Measurements from ENCODE around the gene EXOSC7. TPM values are rescaled to one million over a fixed set of nuclear protein-coding genes. Genes with fewer than 3 reads are reported as not detected.

The EXOSC7 gene
- total and polyA plus RNA-seq, 10 of the 15 experiments (the other 5 are each of a cell fraction or from before 2014, with no cell fraction given) = 58.0 to 193 (median 82.9) TPM

DNA sequence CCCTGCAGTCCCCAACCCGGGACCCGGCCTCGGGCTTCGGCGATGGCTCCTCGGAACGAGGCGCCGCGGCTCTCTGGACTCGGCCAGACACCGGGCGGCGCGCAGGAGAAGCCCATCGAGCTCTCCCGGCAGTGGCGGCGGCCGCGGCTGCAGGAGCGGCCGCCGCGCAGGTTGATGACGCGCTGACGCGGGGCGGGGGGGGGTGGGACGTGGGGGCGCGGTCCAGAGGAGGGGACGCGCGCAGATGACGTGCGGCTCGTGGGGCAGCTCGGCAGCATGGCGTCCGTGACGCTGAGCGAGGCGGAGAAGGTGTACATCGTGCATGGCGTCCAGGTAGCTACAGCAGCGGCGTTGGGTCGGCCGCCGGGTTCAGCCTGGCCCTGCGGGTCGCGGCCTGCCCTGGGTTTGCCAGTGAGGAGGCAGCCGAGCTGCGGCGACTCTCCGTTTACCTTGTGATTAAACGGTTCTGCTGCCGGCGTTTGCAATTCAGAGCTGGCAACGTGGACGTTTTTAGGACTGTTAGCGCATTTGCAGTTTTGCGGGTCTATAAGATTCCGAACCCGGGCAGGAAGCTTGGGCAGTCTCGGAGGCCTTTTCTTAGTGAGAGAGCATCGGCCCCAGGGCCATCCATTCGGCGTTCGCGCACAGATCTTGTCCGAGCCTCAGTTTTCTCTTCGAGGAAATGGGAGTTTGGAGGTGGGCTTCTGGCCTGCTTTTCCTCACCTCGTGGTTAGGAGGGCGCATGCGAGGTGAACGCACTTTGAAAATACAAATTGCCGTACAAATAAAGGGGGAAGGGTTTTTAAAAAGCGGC lies at the start of gene EXOSC7, which contains the start of gene ZDHHC3 (continued):
- TF ChIP-seq, protein P1, sequence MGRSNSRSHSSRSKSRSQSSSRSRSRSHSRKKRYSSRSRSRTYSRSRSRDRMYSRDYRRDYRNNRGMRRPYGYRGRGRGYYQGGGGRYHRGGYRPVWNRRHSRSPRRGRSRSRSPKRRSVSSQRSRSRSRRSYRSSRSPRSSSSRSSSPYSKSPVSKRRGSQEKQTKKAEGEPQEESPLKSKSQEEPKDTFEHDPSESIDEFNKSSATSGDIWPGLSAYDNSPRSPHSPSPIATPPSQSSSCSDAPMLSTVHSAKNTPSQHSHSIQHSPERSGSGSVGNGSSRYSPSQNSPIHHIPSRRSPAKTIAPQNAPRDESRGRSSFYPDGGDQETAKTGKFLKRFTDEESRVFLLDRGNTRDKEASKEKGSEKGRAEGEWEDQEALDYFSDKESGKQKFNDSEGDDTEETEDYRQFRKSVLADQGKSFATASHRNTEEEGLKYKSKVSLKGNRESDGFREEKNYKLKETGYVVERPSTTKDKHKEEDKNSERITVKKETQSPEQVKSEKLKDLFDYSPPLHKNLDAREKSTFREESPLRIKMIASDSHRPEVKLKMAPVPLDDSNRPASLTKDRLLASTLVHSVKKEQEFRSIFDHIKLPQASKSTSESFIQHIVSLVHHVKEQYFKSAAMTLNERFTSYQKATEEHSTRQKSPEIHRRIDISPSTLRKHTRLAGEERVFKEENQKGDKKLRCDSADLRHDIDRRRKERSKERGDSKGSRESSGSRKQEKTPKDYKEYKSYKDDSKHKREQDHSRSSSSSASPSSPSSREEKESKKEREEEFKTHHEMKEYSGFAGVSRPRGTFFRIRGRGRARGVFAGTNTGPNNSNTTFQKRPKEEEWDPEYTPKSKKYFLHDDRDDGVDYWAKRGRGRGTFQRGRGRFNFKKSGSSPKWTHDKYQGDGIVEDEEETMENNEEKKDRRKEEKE (IDR thresholded peaks at IDR 0.05) = no peak
- TF ChIP-seq, protein P2, sequence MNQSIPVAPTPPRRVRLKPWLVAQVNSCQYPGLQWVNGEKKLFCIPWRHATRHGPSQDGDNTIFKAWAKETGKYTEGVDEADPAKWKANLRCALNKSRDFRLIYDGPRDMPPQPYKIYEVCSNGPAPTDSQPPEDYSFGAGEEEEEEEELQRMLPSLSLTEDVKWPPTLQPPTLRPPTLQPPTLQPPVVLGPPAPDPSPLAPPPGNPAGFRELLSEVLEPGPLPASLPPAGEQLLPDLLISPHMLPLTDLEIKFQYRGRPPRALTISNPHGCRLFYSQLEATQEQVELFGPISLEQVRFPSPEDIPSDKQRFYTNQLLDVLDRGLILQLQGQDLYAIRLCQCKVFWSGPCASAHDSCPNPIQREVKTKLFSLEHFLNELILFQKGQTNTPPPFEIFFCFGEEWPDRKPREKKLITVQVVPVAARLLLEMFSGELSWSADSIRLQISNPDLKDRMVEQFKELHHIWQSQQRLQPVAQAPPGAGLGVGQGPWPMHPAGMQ (IDR thresholded peaks at IDR 0.05; ENCODE audit: borderline replicate concordance) = no peak
- TF ChIP-seq SPI1 (IDR thresholded peaks at IDR 0.05; ENCODE audit: borderline replicate concordance, insufficient read depth, low read depth, low read length) (no peak), NR2C1 (IDR thresholded peaks at IDR 0.05) (no peak), ZNF274 (IDR thresholded peaks at IDR 0.05; ENCODE audit: insufficient read depth, insufficient read length) (no peak), ZBED1 (IDR thresholded peaks at IDR 0.05; ENCODE audit: borderline replicate concordance) (no peak), NBN (IDR thresholded peaks at IDR 0.05) (no peak), POLR2AphosphoS5 (IDR thresholded peaks at IDR 0.05; ENCODE audit: low read length) (peak; percentile 89)
- TF ChIP-seq, protein P3, sequence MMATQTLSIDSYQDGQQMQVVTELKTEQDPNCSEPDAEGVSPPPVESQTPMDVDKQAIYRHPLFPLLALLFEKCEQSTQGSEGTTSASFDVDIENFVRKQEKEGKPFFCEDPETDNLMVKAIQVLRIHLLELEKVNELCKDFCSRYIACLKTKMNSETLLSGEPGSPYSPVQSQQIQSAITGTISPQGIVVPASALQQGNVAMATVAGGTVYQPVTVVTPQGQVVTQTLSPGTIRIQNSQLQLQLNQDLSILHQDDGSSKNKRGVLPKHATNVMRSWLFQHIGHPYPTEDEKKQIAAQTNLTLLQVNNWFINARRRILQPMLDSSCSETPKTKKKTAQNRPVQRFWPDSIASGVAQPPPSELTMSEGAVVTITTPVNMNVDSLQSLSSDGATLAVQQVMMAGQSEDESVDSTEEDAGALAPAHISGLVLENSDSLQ (IDR thresholded peaks at IDR 0.05) = no peak
- TF ChIP-seq, protein P4, sequence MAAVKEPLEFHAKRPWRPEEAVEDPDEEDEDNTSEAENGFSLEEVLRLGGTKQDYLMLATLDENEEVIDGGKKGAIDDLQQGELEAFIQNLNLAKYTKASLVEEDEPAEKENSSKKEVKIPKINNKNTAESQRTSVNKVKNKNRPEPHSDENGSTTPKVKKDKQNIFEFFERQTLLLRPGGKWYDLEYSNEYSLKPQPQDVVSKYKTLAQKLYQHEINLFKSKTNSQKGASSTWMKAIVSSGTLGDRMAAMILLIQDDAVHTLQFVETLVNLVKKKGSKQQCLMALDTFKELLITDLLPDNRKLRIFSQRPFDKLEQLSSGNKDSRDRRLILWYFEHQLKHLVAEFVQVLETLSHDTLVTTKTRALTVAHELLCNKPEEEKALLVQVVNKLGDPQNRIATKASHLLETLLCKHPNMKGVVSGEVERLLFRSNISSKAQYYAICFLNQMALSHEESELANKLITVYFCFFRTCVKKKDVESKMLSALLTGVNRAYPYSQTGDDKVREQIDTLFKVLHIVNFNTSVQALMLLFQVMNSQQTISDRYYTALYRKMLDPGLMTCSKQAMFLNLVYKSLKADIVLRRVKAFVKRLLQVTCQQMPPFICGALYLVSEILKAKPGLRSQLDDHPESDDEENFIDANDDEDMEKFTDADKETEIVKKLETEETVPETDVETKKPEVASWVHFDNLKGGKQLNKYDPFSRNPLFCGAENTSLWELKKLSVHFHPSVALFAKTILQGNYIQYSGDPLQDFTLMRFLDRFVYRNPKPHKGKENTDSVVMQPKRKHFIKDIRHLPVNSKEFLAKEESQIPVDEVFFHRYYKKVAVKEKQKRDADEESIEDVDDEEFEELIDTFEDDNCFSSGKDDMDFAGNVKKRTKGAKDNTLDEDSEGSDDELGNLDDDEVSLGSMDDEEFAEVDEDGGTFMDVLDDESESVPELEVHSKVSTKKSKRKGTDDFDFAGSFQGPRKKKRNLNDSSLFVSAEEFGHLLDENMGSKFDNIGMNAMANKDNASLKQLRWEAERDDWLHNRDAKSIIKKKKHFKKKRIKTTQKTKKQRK (IDR thresholded peaks at IDR 0.05; ENCODE audit: low read depth, low read length) = no peak
- TF ChIP-seq, protein P5, sequence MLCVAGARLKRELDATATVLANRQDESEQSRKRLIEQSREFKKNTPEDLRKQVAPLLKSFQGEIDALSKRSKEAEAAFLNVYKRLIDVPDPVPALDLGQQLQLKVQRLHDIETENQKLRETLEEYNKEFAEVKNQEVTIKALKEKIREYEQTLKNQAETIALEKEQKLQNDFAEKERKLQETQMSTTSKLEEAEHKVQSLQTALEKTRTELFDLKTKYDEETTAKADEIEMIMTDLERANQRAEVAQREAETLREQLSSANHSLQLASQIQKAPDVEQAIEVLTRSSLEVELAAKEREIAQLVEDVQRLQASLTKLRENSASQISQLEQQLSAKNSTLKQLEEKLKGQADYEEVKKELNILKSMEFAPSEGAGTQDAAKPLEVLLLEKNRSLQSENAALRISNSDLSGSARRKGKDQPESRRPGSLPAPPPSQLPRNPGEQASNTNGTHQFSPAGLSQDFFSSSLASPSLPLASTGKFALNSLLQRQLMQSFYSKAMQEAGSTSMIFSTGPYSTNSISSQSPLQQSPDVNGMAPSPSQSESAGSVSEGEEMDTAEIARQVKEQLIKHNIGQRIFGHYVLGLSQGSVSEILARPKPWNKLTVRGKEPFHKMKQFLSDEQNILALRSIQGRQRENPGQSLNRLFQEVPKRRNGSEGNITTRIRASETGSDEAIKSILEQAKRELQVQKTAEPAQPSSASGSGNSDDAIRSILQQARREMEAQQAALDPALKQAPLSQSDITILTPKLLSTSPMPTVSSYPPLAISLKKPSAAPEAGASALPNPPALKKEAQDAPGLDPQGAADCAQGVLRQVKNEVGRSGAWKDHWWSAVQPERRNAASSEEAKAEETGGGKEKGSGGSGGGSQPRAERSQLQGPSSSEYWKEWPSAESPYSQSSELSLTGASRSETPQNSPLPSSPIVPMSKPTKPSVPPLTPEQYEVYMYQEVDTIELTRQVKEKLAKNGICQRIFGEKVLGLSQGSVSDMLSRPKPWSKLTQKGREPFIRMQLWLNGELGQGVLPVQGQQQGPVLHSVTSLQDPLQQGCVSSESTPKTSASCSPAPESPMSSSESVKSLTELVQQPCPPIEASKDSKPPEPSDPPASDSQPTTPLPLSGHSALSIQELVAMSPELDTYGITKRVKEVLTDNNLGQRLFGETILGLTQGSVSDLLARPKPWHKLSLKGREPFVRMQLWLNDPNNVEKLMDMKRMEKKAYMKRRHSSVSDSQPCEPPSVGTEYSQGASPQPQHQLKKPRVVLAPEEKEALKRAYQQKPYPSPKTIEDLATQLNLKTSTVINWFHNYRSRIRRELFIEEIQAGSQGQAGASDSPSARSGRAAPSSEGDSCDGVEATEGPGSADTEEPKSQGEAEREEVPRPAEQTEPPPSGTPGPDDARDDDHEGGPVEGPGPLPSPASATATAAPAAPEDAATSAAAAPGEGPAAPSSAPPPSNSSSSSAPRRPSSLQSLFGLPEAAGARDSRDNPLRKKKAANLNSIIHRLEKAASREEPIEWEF (IDR thresholded peaks at IDR 0.05; ENCODE audit: insufficient replicate concordance, low read depth, low read length) = no peak

Data from GM12878 (cell line).